SH-SY5Y (cell line): ENCODE results near the gene MAN2B2.

Source experiments
- GATA2 ChIP-seq: IDR thresholded peaks from 2 replicates; pipeline ENCODE4 v1.6.1; 2011; ENCODE audit warnings: mild to moderate bottlenecking, low read depth, low read length
- GATA3 ChIP-seq: IDR thresholded peaks from 2 replicates; pipeline ENCODE4 v1.6.1; 2011; ENCODE audit warnings: low read depth, mild to moderate bottlenecking, low read length, moderate library complexity

- TF ChIP-seq GATA3 (no peak), GATA2 (no peak)
Observed at GRCh38 chr4:6581566-6582121, 6.7 kb downstream of the MAN2B2 start.
